ENCODE measurements around the gene CYTH2. TPM values are rescaled to one million over a fixed set of nuclear protein-coding genes. Genes with fewer than 3 reads are reported as not detected.

CYTH2 gene
- total and polyA plus RNA-seq, 8 donors = 25.4 to 54.2 (median 31.5) TPM

- FAIRE-seq = no peak
Observed at GRCh38 chr19:48469934-48470680, 938 bp downstream of the CYTH2 start.

GRCh38 chr19:48470856-48471255, 1.7 kb downstream of the CYTH2 start:
- Histone ChIP-seq H3K9me3 (no peaks in the 10 kb centered on the region), H3K27ac (no peak overlapping the region), H3K36me3 (peaks cover 4 to 44% (median 35%) of the 10 kb centered on the region in 3 donors), H3K4me1 (peaks cover 0 to 6% (median 6%) of the 10 kb centered on the region in 3 donors), H3K4me3 (peak overlapping the region in 1 of 4 donors; percentile 81), H3K27me3 (no peaks in the 10 kb centered on the region)
- no peak for FAIRE-seq
- no peak for DNase-seq
- TF ChIP-seq CTCF (IDR thresholded peaks at IDR 0.05) = no peak
- no peak for ATAC-seq
- 90 to 93% methylated on average over 10 of the region's 10 CpGs for WGBS, 2 donors
- intact Hi-C loops (cut with DNase I) = no loop called here

More at GRCh38 chr19:48469934-48470680, 938 bp downstream of the CYTH2 start:
- 46 to 47% methylated on average over 20 of the region's 20 CpGs for WGBS, 2 donors
- no peaks in the 10 kb centered on the region for H3K9me3 ChIP-seq
- no peaks in the 10 kb centered on the region for H3K27me3 ChIP-seq
- DNase-seq = peak in 1 of 6 donors; percentile 61
- no peak for ATAC-seq
- H3K27ac ChIP-seq = peak overlapping the region in 3 of 4 donors; percentile 91 to 96 (median 94)
- H3K4me1 ChIP-seq = peaks cover 0 to 6% (median 6%) of the 10 kb centered on the region in 3 donors
- H3K36me3 ChIP-seq = peaks cover 3 to 38% (median 28%) of the 10 kb centered on the region in 3 donors
- TF ChIP-seq CTCF (IDR thresholded peaks at IDR 0.05) = no peak
- H3K4me3 ChIP-seq = peak overlapping the region; percentile 81 to 98 (median 86)
- intact Hi-C loops (cut with DNase I) = no loop called here

GRCh38 chr19:48471836-48472235, 2.7 kb downstream of the CYTH2 start:
- intact Hi-C loops (cut with DNase I) = no loop called here
- DNase-seq (peak in 1 of 6 donors; percentile 16), ATAC-seq (no peak), FAIRE-seq (no peak)
- Histone ChIP-seq H3K36me3 (peaks cover 7 to 44% (median 41%) of the 10 kb centered on the region in 3 donors), H3K27me3 (no peaks in the 10 kb centered on the region), H3K4me1 (peaks cover 0 to 6% (median 6%) of the 10 kb centered on the region in 3 donors), H3K9me3 (no peaks in the 10 kb centered on the region), H3K27ac (no peak overlapping the region), H3K4me3 (no peak overlapping the region)
- TF ChIP-seq CTCF (IDR thresholded peaks at IDR 0.05) = no peak
- 93 to 95% methylated on average over 4 of the region's 4 CpGs for WGBS, 2 donors

- peaks cover 7 to 47% (median 44%) of the 10 kb centered on the region in 3 donors for H3K36me3 ChIP-seq
- FAIRE-seq = no peak
- WGBS, 2 donors = 80 to 84% methylated on average over 14 of the region's 14 CpGs
- TF ChIP-seq CTCF (IDR thresholded peaks at IDR 0.05) = no peak
- intact Hi-C loops (cut with DNase I) = no loop called here
- H3K9me3 ChIP-seq = no peaks in the 10 kb centered on the region
- peaks cover 0 to 6% (median 6%) of the 10 kb centered on the region in 3 donors for H3K4me1 ChIP-seq
- H3K4me3 ChIP-seq = no peak overlapping the region
- H3K27ac ChIP-seq = no peak overlapping the region
- no peak for ATAC-seq
- no peaks in the 10 kb centered on the region for H3K27me3 ChIP-seq
- DNase-seq = peak in 1 of 6 donors; percentile 43
Observed at GRCh38 chr19:48473161-48473966, 4.2 kb downstream of the CYTH2 start.
